HG02870 (cell line): ENCODE measurements around the gene AURKB.
A peak's percentile ranks its signal among the peaks of the same experiment; 100 is the strongest.

Source experiments
- ATAC-seq: cut with Tn5 transposase; IDR thresholded peaks from one replicate; pipeline ENCODE4 v1.9.1; 2021; ENCODE audit warnings: mild to moderate bottlenecking, moderate library complexity; ENCODE audit not compliant: unreplicated experiment

AURKB gene

GRCh38 chr17:8162997-8163977 is 47.1 kb downstream of the AURKB start:
- no peak for ATAC-seq

GRCh38 chr17:8162233-8162996 is 48.0 kb downstream of the AURKB start, which contains the start of gene VAMP2:
Gene VAMP2, minus strand, starts transcription at chr17:8162948. Its CDS starts 69 bp downstream, at chr17:8162879.
- no peak for ATAC-seq

GRCh38 chr17:8161289-8162232 is 48.8 kb downstream of the AURKB start:
- ATAC-seq, result no peak

GRCh38 chr17:8160741-8161221 is 49.6 kb downstream of the AURKB start:
- no peak for ATAC-seq

- ATAC-seq, result no peak
Observed at GRCh38 chr17:8160224-8160577, 50.2 kb downstream of the AURKB start.

GRCh38 chr17:8159459-8160223 is 50.7 kb downstream of the AURKB start:
- ATAC-seq, result no peak

- ATAC-seq, result no peak
Observed at GRCh38 chr17:8159032-8159400, 51.4 kb downstream of the AURKB start.

- ATAC-seq, result no peak
Observed at GRCh38 chr17:8158267-8159031, 51.9 kb downstream of the AURKB start.

GRCh38 chr17:8156246-8156992 is 54.0 kb downstream of the AURKB start:
- ATAC-seq, result peak; percentile 79

GRCh38 chr17:8155996-8156245 is 54.5 kb downstream of the AURKB start:
- no peak for ATAC-seq

- no peak for ATAC-seq
Observed at GRCh38 chr17:8155231-8155995, 55.0 kb downstream of the AURKB start.
